ENCODE measurements around the gene NXPH1.

DNA sequence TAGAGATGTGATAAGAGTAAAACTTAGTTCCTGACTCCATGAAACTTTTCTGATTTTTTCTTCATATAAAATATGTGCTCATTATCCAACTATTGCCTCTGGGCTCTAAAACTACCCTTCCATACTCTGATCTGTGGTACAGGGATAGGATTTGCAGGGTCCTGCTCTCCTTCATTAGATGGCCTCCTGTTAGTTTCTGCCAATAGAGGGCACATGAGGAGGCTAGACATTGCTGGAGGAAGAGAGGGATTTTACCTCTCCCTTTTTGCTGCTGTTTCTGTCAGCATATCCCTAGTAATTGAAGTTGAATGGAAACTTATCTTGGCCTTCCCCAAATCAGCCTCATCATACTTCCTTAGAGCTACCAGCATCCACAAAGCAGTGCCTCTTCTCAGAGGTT, 269.4 kb downstream of the NXPH1 start:
- no peak for TF ChIP-seq MXI1 (conservative IDR thresholded peaks at IDR 0.05; ENCODE audit: poor library complexity, severe bottlenecking)
- TF ChIP-seq, protein P1, sequence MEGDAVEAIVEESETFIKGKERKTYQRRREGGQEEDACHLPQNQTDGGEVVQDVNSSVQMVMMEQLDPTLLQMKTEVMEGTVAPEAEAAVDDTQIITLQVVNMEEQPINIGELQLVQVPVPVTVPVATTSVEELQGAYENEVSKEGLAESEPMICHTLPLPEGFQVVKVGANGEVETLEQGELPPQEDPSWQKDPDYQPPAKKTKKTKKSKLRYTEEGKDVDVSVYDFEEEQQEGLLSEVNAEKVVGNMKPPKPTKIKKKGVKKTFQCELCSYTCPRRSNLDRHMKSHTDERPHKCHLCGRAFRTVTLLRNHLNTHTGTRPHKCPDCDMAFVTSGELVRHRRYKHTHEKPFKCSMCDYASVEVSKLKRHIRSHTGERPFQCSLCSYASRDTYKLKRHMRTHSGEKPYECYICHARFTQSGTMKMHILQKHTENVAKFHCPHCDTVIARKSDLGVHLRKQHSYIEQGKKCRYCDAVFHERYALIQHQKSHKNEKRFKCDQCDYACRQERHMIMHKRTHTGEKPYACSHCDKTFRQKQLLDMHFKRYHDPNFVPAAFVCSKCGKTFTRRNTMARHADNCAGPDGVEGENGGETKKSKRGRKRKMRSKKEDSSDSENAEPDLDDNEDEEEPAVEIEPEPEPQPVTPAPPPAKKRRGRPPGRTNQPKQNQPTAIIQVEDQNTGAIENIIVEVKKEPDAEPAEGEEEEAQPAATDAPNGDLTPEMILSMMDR (IDR thresholded peaks at IDR 0.05; ENCODE audit: poor library complexity, severe bottlenecking) = no peak

Measured in neural cell (in vitro differentiated cells).